Left kidney (tissue), 8 donors: ENCODE measurements around the gene PRR29. TPM values are rescaled to one million over a fixed set of nuclear protein-coding genes. Genes with fewer than 3 reads are reported as not detected.

Source experiments
- DNase-seq: peaks from one replicate; pipeline ENCODE4 v3.0.0-alpha.2; 2013
- long read RNA-seq, 8 donors: transcript quantifications; one replicate each; lab custom pipeline, GENCODE V29; 2026
- polyA plus RNA-seq: library from polyadenylated mRNA; unstranded; fragments of 120-200 nt; gene quantifications from one replicate; pipeline ENCODE4 v1.2.1, GENCODE V29; 2013; ENCODE audit not compliant: insufficient read length

Gene PRR29
- 2.5 TPM for polyA plus RNA-seq
- long read RNA-seq, donor 1, partial matches to known transcripts: 13 of 45 reads
- long read RNA-seq, donor 1, other reads (novel, unspliced or antisense): 32 of 45 reads
- long read RNA-seq, donor 2, partial matches to known transcripts: 0 of 1 reads
- long read RNA-seq, donor 2, other reads (novel, unspliced or antisense): 0 of 1 reads
- long read RNA-seq, donor 3, partial matches to known transcripts: 0 of 4 reads
- long read RNA-seq, donor 3, other reads (novel, unspliced or antisense): 0 of 4 reads
- long read RNA-seq, donor 4, partial matches to known transcripts: 0 of 2 reads
- long read RNA-seq, donor 4, other reads (novel, unspliced or antisense): 0 of 2 reads
- long read RNA-seq, donor 5, partial matches to known transcripts: 0 of 5 reads
- long read RNA-seq, donor 5, other reads (novel, unspliced or antisense): 0 of 5 reads
- long read RNA-seq, donor 6, transcript PRR29-206 (1 exons, 1,637 nt): major isoform, 5 of 6 reads
- long read RNA-seq, donor 6, partial matches to known transcripts: 0 of 6 reads
- long read RNA-seq, donor 6, other reads (novel, unspliced or antisense): 0 of 6 reads
- long read RNA-seq, donor 7, transcript PRR29-206 (1 exons, 1,637 nt): major isoform, 5 of 5 reads
- long read RNA-seq, donor 7, partial matches to known transcripts: 0 of 5 reads
- long read RNA-seq, donor 7, other reads (novel, unspliced or antisense): 0 of 5 reads
- long read RNA-seq, donor 8: 0 reads

DNA sequence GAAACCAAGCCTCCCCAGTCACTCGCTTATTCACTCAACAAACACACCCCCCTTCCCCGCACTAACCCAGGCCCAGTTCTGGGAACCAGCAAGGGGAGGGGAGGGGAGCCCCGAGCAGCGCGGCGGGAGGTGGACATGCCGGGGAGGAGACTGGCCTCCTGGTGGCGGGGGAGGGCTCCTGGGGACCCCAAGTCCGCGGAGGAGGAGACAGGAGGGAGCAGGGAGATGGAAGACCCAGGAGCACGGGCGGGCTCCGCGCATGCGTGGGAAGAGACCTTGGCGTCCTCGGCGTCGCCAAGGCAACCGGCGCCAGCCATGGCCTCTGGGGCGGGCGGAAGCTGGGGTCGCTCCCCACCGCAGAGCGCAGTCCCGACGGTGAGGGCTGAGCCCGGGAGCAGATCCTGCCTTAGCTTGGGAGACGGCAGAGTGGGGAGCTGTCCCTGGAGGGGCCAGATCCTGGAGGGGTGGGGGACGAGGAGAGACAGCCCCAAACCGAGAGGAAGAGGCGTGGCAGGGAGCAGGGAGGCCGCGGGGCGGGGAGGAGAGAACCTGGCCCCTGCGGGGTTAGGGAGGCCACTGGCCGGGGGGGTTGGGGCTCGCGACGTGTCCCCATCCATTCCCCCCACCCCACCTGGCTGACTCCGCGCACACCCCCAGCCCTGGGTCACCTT lies at the start of gene PRR29:
PRR29 (plus strand) TSS at position 302 of the 671 bp plus-strand sequence; CDS start at position 316, 14 bp downstream.
- peak; percentile 79 for DNase-seq

DNA sequence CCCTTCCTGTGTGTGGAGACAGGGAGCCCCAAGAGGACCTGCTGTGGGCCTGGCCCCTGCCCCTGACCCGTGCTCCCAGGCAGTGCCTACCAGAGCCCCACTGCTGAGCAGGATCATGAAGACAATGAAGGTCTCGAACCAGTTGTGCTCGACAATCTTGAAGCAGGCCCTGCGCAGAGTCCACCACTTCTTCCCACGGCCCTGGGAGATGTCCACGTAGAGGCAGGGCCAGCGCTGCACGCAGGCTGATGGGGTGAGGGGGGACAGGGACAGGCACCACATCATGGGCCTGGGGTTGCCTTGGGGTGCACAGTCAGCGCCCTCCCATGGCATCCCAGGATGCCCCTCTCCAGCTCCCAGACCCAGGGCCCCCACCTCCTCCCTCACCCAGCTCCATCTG lies 49.6 kb upstream of the PRR29 start:
- DNase-seq: no peak

DNA sequence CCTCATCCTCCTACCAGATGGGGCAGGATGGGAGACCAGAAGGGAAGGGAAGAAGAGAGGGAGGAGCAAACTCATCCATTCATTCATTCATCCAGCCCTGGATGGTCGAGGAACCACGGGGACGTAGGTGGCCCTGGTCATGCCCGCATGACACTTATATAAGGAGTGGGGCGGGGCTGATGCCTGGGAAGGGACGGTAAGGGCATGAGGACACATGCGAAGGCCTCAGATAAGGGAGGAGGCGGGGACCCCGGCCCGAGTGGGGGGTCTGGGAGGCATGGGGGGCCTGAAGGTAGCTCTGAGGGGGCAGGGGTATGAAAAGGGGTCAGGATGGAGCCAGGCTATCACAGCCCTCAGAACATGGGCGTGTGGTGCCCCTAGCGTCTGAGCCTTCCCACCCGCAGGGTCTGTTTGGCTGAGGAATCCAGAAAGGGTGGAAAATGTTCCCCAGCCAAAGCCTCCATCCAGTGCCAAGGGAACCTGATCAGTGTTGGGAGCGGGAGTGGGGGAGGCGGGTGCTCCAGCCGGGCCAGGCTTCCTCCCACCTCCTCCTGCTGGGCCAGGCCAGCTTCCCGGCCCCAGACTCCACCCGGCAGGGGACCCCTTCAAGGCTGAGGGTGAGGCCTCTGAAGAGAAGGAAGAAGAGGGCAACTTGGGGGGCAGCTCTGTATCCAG lies 48.4 kb upstream of the PRR29 start:
- DNase-seq: no peak

DNA sequence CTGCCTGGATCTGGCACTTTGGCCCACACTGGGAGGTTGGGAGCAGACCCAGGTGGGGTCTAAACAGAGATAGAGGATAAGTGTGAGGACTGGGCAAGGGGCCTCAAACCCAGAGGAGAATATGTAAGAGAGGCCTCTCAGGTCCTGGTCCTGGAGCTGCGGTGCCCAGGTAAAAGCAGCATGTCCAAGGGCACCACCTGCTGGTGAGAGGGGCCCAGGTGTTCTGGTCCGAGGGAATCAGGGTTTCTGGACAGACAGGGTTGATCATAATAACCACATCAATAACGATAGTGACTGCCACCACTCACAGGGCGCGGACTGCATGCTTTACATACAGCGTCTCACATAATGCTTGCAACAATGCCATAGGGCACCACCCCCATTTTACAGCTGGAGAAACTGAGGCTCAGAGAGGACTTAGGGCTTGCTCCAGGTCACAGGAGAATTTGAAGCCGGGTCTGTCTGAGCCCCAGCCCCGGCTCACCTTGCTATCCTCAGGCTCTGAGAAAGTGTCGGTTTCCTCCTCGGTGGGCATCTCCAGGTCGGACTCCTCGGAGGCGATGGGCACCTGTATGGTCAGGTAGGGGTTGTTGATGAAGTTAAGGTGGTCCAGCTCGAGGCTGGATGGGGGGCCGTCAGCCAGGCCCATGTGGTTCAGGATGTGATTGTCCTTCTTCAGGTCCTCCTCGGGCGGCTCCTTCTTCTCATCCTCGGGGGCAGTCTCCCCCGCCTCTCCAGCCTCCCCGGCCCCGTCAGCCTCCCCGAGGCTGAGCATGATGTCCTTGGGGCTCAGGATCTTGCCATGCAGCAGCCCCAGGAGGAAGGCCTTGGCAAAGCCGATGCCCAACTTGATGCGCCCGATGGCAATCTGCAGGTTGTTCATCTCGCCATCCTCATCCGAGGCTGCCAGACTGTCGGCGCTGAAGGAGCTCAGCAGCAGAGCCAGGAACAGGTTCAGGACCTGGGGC lies 46.9 kb upstream of the PRR29 start:
- DNase-seq: no peak

DNA sequence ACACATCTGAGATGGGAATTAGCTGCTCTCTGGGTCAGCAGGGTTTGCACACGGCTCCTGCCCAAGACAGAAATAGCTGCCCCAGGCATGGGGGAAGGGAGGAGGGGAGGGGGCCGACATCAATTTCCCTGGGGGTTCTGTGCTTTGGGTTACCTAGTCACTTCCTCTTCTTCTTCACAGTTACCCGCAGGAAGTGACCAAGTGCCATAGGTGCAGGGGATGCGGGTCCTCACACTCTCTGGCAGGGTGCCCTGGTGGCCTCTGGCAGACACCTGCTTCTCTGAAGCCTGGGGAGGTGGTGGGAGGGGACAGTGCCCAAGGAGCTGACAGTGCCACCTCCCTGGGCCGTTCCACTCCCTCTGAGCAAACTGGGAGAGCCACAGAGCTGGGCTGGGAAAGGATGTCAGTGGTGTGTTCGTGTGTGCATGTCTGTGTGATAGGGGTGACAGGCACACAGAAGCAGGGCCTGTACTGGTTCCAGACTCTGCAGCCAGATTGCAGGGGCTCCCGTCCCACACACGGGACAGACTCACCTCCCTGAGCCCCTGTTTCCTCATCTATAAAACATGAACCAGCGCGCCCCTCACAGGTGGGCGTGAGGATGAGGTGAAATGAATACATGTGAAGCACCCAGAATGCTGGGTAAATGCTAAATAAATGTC lies 43.6 kb upstream of the PRR29 start:
- no peak for DNase-seq

DNA sequence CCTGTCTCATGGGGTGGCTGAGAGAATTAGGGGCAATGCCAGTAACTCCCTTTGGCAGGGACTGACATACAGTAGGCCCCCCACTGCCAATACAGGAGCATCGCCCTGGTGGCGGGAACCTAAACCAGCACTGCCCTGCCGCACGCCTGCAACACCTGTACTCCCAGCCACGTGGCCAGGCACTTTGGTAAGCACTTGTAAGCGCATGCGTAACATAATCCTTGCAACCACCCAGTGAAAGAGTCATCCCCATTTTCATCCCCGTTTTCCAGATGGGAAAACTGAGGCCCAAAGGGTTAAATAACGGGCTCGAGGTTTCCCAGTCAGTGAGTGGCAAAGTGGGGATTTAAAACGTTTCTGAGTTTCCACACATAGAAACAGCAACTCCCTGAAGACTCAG lies 42.9 kb upstream of the PRR29 start:
- no peak for DNase-seq

DNA sequence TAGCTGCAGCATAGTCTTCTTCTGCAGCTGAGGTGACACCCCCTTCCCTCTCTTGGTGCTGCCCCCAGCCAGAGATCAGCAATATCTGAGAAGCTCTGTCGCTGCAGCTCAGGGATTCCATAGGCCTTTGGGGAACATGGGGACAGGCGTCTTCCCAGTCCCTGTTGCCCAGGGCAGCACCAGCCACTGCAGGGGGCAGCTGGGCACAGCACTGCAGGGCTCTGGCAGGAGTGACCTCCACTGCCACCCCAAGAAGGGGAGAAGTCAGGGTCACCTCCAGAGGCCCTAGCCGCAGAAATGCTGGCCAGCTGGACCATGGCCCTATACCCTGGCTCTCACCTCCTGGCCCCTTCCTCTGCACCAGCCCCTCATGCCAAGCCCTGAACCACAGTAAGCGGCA lies 42.4 kb upstream of the PRR29 start:
- no peak for DNase-seq

DNA sequence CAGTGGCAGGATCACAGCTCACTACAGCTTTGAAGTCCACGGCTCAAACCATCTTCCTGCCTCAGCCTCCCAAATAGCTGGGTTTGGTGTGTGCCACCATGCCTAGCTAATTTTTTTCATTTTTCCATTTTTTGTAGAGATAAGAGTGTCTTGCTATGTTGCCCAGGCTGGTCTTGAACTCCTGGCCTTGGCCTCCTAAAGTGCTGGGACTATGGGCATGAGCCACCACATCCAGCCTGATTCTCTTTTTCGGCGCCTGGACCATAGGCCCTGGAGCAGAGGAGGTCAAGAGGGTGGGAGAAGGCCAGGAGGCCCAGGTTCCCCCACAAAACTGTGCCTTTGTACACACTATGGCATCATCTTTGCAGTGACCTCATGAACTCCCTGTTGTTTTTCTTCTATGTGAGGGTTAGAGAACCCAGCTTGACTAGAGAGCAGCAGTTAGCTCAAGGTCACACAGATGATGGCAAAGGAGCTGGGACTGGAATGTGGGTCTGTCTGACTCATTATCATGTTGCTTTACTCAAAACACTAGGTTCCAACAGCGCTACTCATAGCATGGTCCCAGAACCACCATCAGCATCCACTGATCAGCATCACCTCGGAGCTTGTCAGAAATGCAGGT lies 41.7 kb upstream of the PRR29 start:
- no peak for DNase-seq

DNA sequence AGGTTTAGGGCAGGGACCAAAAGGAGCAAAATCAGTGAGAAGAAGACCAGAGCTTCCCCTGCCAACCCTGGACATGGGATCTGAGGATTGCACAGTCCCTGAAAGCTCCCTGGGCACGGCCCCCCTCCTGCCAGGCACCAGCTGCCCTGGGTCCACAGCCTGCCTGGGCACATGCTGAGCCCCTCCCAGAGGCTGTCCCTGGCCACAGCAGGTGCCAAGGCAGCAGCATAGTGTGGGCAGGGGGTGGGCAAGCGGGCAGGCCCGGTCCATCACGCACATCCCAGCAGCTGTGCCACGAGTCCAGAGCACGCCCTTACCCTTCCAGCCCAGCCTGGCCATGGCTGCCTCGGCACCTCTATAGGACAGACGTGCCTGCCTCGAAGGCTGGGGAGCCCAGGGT lies 38.1 kb upstream of the PRR29 start:
- DNase-seq: no peak

DNA sequence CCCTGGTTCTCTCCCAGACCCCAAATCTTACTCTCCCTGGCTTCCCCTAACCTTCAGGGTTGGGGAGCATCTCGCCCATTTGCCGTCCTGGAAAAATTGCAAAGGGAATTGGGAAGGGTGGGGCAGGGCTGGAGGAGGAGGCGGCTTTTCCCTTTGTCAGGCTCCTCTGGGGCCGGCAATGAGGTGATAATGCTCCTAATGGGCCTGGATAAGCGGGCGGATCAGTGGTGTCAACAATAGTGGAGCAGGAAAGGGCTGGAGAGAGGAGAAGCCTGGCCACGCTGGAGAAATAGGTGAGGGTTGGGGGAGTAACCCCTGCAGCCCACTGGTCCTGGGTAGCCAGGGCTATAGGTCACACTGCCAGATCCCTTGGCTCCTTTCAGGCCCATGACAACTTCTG lies 37.7 kb upstream of the PRR29 start:
- no peak for DNase-seq

DNA sequence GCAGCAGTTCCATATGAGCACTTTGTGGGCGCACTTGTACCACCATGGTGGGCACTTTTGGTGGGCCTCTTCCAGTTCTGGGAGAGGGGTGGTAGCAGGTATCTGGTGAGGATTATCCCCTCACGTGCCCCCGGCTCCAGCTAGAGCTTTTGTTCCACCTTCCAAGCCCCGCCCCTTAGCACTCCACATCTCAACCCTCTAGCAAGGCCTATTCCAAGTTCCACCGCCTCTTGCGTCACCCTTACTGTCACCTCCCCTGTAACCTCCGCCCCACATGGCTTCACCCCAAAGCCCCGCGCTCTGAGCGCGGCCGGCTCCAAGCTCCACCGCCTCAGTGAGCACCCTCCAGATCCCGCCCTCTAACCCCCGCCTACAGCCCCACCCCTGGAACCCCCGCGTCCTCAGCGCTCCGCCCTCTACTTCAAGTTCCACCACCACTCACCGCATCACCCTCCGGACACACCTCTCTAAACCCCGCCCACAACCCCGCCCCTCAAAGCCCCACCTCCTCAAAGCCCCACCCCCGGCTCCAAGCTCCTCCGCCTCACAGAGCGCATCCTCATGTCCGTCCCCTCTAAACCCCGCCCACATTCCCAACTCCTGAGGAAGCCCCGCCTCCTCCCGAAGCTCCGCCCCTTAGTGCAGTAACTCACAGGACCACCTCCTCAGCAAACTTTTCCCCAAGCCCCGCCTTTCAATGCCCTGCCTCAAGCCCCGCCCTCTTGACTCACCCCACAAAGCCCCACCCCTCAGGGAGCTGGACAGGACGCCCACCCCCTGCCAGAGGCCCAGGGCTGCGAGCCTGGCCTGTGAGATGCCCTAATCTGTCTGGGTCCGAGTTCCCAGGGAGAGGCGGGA lies 36.6 kb upstream of the PRR29 start:
- no peak for DNase-seq

DNA sequence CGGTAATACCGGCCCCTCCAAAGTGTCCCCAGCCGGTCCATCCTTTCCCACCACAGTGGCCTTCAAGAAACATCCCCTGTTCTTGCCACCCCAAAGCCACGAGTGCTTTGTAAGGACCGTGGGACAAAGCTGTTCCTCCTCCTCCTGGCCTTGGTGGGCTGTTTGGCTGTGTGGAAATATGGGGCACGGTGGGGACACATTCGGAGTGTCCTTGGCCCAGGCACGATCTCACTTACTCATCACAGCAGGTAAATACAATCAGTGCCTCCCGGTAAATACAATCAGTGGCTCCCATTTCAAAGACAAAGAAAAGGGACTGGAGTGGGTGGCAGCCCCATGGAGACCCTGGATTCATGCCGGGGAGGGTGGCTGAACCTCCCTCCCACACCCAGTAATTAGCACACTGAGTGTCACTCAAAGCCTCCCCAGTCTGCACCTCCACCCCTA lies 35.8 kb upstream of the PRR29 start:
- no peak for DNase-seq

DNA sequence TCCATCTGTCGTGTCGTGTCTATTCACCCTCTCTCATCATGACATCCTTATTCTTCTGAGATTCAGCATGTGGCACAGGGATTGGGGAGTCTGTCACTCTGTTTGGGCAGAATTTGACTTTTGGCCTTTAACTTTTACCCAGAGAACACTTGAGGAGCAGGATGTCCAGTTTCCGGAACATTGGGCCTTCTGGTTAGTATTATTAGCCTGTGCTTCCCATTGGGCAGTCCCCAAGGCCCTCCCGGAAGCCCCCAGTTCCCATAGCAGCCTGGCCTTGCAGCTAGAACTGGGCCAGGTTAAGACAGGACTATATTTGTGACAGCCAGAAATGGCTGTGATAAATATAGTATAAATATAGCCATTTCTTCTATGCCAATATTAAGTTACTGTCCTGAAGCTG lies 35.0 kb upstream of the PRR29 start:
- DNase-seq: no peak

DNA sequence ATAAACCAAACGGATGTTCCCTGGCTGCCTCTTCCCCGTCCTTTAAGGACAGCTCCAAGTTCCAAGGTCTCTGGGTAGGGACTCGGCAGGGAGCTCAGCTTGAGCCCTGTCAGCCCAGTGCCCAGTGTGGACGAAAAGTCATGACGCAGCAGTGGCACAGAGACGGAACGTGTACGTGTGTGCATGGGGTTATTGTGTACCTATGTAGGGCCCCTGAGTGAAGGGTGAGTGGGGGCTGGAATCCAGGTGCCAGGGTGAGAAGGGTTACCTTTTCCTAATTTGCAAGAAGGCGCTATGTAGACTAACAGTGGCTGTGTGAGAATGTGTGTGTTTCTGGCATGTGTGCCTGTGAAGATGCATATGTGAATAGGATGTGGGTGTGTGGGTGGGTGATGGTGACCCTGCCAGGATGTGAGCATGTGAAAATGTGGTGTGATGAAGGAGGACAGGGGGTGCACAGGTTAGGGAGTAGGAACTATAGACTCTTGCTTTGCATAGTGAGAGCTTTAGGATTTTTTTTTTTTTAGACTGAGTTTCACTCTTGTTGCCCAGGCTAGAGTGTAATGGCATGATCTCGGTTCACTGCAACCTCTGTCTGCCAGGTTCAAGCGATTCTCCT lies 31.4 kb upstream of the PRR29 start:
- DNase-seq: no peak

DNA sequence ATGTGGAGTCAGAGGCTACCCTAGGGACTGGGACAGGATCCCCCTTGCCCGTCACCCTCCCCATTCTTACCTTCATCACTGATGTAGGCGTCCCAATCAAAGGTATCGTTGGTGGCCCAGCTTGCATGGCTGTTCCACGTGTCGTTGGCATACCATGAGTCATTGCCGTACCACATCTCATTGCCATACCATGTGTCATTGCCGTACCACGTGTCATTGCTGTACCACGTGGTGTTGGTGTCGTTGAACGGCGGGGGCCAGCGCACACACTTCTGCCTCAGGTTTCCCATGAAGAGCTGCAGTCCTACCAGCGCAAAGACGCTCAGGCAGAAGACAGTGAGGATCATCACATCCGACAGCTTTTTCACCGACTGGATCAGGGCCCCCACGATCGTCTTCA lies 30.2 kb upstream of the PRR29 start:
- DNase-seq: no peak

DNA sequence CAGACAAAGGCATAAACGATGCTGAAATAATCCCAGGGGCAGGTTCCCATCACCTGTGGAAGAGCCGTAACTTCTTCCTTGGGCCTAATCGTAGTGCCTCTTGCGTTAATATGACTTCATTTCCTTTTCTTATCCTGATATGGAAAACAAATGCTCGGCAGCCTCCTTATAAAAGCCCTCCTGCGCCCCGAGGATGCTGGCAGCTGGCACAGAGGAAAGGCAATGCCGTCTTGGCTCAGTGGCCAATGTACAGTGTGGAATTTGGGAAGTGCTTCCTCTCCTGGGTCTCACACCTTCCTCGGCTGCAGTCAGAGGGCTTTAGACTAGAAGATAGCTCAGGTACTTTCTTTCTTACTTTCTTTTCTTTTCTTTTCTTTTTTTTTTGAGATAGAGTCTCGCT lies 28.9 kb upstream of the PRR29 start:
- no peak for DNase-seq

DNA sequence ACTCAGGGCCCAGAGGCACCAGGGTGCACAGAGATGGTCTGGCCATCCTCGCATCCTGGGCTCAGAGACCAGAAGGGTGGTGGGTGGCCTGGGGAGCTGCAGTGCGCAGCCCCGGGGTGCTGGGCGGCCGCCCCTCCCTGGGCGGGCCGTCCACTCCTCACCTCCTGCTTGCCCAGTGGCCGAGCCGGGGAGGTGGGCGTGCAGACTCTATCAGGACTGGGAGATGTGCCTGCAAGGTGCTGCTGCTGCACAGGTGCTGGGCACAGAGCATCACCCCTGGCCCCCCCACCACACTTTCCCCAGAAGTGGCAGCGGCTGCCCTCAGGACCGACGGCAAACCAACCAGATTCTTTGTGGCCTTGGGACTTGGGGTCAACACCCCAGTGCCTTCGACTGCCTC lies 25.4 kb upstream of the PRR29 start, which contains the start of gene SCN4A:
SCN4A (minus strand) TSS at position 123 of the 400 bp plus-strand sequence; CDS start at position 46, 77 bp downstream.
- DNase-seq: no peak

DNA sequence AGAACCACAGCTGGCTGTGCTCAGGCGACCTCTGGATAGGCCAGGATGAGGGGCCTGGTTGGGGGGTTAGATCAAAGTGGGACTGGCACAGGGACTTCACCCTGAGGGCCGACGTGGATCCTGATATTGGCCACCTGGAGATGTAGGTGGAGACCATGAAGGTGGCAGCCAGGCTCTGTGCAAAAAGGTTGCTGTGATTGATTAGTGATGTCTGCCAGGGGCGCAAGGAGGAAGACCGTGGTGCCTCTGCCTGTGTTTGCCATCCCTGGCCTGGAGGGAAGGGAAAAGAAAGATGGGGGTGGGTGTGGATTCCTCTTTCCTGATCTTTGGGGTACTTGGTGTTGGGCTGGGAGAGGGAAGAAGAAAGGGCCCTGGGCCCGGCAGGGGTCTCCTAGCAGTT lies 24.9 kb upstream of the PRR29 start:
- DNase-seq: no peak
